Stimulated activated CD8-positive, alpha-beta memory T cell treated with anti-CD3 and anti-CD28 coated beads, Interleukin-15, amount 100 ng/mL, for 4 hours (primary cell): ENCODE results near the gene SKAP1.
"Not testable (repeated sequence)": the region's sequence is repeated elsewhere in the genome, so short reads cannot be mapped to it uniquely, and the experiment has no call there.

Experiments used
- DNase-seq, 2 donors: peaks; one replicate each; pipeline ENCODE4 v3.0.0-alpha.2; 2020; ENCODE audit warnings: low read depth in 2 of 2

The SKAP1 gene

DNA sequence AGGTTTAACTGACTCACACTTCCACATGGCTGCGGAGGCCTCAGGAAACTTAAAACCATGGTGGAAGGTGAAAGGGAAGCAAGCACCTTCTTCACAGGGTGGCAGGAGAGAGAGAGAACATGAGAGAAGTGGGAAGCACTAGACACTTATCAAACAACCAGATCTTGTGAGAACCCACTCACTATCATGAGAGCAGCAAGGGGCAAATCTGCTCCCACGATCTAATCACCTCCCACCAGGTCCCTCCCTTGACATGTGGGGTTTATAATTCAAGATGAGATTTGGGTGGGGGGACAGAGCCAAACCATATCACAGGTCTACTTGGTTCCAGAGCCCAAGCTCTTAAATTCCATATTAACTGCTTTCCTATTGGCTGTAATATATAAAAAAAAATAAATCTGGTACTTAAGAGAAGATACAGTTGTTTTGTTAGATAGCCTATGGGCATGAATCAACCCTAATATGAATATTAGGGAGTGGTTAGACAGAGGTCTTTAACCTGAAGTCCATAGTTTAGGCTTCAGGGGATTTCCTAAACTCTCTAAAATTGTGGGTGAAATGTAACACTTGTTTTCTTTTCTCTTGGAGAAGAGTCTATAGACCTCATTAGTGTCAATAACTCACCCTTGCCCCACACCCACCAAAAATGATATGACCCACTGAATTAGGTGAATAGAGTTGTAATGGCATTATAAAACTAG, 56.7 kb downstream of the SKAP1 start:
- no peak for DNase-seq

DNA sequence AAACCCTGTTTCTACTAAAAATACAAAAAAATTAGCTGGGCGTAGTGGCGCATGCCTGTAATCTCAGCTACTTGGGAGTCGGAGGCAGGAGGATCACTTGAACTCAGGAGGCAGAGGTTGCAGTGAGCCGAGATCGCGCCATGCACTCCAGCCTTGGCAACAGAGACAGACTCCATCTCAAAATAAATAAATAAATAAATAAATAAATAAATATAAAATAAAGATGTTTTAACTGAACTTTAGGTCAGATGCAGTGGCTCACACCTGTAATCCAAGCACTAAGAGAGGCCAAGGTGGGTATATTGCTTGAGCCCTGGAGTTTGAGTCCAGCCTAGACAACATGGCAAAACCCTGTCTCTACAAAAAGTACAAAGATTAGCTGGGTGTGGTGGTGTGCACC, 61.0 kb downstream of the SKAP1 start:
- DNase-seq: not testable (repeated sequence)

DNA sequence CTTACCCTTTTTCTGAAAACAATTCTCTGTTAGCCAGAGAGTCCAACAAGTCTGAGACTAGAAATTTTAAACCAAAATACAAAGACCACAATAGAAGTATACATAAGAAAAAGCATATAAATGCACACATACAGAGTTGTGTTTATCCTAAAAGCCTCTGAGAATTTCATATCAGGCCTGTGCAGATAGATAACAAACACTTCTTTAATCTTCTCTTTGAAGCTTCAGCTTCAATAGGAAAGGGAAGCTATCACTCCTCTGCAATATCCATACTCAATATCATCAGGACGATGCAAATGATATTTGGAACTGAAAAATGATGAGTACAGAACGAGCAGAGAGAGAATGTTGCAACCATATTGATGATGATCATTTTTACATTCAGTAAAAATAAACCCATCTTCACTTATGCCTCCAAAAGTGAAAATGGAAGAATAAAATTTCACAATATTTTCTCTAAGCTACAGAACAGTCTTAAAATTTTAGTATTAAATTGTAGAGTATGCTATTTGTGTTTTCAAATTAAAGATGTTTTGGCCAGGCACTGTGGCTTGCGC, 61.6 kb downstream of the SKAP1 start:
- no peak for DNase-seq

DNA sequence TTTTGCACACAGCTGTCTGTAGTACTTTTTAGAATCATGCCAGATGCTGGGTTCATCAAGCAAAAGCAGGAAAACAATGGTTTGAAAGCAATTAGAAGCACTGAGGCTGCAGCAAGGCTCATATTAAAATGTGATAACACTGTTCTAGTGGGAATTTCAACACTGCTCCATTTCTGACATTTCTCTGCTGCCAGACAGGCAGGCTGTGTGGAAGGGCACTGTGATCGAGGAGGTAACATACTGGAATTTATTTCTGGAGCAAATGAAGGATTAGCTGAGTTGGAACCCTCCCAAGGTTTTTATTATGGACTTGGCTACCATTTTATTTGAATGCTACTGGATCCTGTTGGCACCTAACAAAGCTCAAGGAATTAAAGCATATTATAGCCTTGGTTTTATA, 66.9 kb downstream of the SKAP1 start:
- no peak for DNase-seq

DNA sequence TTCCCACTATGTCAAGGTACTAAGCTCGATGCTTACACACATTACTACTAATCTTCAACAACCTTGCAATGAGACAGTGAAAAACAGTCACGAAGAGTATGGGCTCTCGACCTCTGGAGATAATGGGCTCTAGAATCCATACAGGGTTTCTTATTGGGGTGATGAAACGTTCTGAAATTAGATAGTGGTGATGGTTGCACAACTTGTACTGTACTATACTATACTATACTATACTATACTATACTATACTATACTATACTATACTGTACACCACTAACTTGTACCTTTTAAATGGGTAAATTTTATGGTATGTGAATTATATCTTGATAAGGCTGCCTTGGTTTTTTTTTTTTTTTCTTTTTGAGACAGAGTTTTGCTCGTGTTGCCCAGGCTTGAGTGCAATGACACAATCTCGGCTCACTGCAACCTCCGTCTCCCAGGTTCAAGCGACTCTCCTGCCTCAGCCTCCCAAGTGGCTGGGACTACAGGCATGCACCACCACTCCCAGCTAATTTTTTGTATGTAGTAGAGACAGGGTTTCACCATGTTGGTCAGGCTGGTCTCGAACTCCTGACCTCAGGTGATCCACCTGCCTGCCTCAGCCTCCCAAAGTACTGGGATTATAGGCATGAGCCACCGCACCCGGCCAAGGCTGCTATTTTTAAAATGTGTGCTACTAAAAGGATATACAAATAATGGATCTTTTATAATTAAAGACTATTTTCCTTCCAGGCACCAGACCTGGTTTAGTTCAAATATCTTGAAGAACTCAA, 69.0 kb downstream of the SKAP1 start:
- not testable (repeated sequence) for DNase-seq

DNA sequence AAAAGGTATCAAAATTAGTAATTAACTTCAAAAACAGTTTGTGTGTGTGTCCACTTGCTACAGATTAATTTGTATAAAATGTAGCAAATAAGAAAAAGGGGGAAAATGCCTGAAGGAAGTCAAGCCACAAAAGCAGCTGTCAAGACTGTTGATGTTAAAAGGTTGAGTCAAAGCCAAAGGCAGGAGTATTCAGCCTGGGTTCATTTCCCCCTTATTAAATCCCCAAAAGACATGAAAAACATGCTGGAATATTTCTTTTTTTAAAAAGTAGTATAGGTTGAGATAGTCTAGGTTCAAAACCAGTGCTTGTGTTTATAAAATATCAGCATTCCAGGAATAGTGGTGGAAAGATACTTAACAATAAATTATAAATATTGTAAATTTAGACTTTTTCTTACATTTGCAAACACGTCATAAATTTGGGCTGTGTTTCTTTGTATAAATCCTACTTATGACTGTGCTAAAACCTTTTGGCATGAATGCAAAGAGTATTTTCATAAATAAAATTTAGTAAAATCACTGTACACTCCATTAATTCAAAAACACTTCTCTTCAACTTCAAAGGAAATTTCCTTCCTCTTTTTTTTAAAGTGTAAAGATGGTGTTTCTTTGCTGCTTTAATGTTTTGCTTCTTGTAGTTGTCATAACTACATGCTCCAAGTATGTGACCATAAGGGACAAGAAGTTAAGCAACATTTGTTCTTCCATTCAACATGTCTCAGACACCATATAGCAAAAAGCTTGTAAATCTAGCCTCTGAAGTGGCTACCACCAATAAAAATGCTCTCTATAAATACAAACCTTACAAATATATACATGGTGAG, 72.0 kb downstream of the SKAP1 start:
- DNase-seq: no peak

DNA sequence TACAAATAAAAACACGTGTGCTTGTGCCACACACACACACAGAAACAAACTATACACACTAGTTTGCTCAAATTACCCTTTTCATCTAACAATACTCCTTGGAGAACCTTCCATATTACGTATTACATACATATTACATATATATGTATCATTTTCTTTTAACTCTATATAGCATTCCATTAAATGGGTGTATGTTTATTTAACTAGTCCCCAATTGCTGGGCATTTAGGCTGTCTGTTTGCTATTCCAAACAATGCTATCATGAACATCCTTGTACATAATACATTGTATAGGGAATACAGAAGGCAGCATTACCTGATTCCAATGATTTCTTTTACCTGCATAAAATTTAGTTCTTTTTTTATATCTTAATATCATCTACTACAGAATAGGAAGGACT, 73.1 kb downstream of the SKAP1 start:
- DNase-seq: no peak

DNA sequence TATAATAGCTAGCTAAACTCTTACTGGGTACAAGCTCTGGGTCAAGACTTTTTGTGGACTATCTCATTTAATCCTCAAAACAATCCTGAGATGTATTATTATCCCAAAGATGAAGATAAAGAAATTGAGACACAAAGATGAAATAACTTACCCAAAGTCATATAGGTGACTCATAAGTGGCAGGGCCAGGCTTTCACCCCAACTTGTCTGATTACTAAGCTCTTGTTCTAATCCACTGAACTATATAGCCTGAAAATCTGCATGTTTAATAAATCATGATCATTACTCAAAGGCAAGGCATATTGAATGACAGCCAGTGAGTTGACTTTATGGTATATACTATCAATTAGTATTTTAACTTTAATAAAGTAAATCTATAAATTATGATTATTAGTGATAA, 77.4 kb downstream of the SKAP1 start:
- DNase-seq: no peak

DNA sequence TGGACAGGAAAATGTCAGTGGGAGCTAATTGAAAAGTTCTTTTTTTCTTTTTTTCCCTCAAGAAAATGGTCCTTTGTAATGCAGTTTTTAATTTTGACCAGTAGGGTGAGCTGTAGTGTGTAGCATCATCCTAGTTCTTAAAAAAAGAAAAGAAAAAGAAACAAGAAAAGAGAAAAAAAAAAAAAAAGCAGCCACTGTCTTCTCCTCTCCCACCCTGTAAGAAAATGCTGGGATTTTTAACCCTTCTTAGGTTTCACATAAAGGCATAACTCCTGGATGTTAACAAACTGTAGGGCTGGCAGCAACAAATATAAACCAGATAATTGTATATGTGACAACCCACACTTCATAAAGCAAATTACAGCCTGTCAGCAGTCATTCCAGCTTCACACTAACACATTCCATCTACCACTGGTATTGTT, 78.1 kb downstream of the SKAP1 start:
- no peak for DNase-seq

DNA sequence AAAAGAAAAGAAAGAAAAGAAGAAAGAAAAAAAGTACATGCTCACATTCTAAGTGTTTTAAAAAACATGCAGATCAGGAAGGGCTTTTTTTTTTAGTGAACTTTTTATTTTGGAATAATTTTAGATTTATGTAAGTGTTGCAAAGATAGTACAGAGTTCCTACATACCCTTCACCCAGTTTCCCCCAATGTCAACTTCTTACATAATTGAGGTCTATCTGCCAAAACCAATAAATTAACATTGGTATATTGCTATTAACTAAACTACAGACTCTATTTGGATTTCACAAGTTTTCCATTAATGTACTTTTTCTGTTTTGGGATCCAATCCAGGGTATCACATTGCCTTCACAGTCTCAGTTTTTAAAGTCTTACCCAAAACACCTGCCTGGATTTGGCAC, 81.7 kb downstream of the SKAP1 start:
- no peak for DNase-seq

DNA sequence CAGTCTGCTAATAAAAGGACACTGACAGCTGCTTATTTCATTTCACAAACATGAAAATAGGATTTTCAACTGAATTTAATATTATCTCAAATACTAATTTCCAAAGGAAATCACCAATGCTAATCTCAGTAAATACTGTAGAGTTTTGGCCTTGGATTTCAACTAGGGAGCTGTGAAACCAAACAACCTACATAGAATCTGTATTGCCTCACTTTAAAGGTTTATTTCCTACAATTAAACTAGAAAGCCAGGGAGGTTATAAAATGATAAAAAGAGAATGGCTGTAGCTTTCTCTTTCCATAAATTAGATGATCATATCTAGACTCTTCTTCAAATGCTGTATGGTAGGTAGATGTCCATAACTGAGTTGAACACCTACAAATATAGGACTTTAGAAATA, 82.8 kb downstream of the SKAP1 start:
- no peak for DNase-seq

DNA sequence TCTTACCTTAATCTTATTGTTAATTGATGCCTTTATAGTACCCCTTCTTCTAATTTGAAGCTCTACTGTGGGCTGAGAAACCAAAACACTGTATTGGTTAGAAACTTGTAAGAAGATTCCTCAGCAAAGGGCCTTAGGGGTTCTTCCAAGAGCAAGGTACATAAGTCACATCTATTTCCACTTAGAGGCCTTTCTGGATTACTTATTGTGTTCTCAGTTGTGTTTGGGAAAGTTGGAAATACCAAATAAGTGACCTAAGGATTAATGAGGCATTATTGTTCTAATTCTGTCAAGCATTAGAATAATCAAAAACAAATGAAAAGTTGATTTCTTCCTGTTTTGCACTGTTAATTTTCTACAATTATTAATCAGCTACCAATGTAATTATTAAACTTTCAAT, 85.8 kb downstream of the SKAP1 start:
- DNase-seq: no peak

DNA sequence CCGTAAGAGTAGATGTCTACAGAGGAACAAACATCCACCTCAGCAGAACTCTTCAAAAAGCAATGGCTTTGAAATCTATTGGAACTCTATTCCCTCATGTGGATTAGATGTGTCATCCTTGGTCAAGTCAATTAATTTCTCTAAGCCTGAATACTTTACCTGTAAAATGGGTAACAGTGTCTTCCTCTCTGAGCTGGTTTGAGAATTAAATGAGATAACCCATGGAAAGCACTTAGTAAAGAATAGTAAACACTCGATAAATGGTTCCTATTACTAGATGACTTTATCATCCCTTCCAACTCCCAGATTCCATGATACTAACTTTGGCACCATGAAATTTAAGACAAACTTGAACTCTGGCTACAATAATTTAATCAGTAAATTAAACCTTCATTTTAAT, 89.1 kb downstream of the SKAP1 start:
- DNase-seq: no peak

DNA sequence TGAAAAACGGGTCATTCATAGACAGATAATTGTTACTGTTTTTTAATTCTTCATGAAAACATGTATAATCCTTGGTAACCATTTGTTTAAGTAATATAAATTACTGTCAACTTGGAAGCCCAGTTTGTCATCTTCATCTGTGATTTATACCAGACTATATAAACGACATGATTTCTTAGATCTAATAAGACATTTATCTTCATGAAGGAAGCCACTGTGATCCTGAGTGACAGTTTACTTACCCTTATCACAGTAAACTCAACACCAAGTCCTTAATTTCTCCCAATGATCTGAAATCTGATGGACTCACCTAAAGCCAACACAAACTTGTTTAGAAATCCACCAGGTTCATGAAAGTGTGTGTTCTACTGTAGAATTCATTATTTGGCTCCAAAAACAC, 91.3 kb downstream of the SKAP1 start:
- DNase-seq: no peak

DNA sequence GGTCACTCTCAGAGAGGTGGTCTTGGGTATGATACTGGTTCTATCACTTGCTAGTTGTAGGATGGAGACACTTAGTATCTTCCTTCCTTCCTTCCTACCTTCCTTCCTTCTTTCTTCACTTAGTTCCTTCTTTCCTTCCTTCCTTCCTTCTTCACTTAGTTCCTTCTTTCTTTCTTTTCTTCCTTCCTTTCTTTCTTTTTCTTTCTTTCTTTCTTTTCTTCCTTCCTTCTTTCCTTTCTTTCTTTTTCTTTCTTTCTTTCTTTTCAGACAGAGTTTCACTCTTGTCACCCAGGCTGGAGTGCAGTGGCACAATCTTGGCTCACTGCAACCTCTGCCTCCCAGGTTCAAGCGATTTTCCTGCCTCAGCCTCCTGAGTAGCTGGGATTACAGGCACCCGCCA, 92.1 kb downstream of the SKAP1 start:
- not testable (repeated sequence) for DNase-seq

DNA sequence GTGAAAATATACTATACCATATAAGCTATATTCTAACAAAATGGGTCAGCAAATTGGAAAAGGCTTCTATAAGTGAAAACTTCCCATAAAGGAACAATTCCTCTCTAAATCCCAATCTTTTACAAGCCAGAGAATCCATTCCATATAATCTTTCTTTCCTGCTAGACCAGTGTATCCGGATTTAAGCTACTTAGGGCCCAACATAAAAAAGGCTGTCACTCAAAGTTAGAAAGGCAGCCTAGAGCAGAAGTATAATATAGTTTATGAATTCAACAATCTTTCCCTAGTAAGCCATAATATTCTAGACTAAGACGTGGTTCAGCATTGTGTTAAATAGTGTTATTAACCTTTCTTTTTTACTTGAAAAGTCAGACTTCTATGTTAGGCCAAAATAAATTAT, 93.0 kb downstream of the SKAP1 start:
- DNase-seq: no peak

DNA sequence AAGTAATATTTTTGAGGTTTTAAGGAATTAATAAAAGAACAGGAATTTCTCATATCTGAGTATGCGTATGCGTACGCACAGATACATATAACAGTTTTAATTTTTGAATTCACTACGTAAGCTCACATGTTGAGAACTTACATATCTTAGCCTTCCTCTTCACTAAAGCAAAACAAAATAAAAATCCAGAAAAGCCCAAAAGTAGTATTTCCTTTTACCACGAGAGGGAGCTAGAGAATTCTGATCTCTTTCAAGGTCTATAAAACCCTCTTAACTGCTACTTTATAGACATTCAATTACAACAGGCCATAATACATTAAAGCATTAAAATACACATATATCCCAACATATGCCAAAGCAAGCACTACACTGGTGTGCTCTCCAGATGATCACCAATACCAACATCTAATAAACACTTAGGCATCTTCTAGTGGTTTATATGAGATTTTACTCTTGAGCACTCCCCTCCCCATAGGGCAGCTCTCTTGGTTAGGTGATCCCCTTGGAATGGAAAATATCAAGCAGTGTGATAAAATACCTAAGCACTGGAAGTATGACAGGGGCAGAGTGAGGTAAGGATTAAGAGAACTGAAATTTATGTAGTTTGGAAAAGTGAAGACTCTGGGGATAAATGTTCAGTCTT, 94.0 kb downstream of the SKAP1 start:
- no peak for DNase-seq

DNA sequence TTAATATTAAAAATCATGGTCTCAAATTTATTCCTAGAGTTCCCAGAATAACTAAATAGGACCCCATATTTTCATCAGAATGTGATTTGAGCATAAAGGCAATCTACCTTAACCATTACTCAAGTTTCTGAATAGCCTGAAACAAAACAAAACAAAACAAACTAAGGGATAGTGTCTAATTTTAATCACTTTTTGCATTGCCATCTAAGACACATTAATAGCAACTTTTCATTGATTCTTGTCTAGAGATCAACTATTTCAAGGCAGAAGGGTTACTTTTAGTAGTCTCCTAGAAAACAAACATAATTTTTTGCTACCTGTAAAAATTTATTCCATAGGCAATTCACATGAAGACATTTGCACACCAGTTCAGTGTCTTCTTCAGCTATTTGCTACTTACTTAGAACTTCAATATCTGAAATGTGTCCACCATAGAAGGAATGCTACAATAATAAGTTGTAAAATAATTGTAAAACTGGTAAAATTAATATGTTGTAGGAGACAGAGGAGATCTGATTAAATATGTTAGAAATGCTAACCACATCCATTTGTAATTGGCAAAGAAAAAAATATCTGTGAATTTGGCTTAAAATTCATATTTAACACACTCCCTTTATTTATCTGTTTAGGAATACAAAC, 94.7 kb downstream of the SKAP1 start:
- no peak for DNase-seq

DNA sequence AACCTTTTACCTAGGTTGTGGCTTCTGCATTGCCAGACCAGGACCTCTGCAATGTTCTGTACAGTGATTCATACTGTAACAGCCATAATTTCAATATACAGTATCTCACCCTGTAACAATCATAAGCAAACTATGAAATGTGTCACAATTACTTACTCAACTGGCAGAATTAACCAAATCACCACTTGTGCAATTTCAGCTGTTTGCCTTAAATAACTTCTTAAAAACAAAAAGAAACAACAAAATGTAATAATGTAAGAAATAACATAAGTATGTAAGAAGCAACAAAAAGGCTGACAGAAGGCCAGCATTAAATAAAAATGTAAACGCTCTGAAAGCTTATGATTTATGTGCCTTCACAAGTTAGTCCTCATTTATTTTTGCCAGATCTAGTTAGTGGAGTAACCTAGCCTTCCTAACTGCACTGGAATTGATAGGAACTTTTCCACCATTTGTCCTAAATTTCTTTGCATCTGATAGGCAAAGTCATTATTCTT, 96.9 kb downstream of the SKAP1 start:
- DNase-seq: no peak

DNA sequence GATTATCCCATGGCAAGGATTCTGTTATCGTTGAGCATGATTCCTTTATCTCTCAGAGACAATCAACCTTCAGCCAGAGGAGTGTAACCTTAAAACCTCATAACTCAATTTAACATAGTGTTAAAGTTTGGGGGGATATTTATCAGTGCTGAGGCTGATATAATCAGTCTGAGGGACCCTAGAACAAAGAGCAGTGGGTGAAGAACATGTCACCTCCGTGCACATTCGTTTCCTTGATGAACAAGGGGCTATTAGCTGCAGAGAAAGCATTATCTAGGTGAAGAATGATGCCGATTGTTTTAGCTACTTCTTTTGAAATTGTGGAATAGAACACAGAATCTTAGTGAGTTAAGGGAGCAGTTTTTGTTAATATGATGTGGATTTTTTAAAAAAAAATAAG, 99.1 kb downstream of the SKAP1 start:
- DNase-seq: no peak

DNA sequence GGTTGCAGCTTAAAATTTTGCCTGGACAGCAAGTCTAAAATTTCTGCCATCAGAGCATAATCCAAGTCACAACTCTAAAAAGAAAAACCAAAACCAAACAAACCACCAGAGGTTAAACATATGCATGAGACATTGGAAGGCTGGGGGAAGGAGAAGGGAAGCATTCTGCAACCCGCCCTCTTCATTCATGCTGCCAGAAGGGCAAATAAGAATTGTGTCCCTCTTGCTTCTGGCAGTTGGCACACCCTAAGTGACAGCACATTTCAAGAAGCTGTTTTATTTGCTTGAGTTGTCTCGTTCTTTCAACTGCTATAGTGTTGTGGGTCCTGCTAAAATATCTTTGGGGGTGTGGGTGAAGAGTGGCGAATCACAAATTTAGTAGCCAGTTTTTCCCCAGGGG, 99.6 kb downstream of the SKAP1 start:
- no peak for DNase-seq
